Activated CD8-positive, alpha-beta memory T cell treated with anti-CD3 and anti-CD28 coated beads for 48 hours (primary cell): ENCODE measurements around the gene RELN.

ENCODE experiments used
- DNase-seq, 3 experiments: peaks; one replicate each; pipeline ENCODE4 v3.0.0-alpha.2; 2020; ENCODE audit warnings: low read depth in 2 of 3, low spot score in 2 of 3

The RELN gene

GRCh38 chr7:103577059-103577458 lies 412.4 kb downstream of the RELN start:
- no peak for DNase-seq

- no peak for DNase-seq
Measured at GRCh38 chr7:103576641-103577040, 412.8 kb downstream of the RELN start.

GRCh38 chr7:103574576-103574975 lies 414.9 kb downstream of the RELN start:
- DNase-seq: no peak

- no peak for DNase-seq
Measured at GRCh38 chr7:103573479-103574058, 415.9 kb downstream of the RELN start.

GRCh38 chr7:103571586-103571985 lies 417.9 kb downstream of the RELN start:
- DNase-seq: no peak

- no peak for DNase-seq
Measured at GRCh38 chr7:103569621-103570305, 419.7 kb downstream of the RELN start.

GRCh38 chr7:103564416-103564815 lies 425.0 kb downstream of the RELN start:
- DNase-seq: no peak

GRCh38 chr7:103560136-103560535 lies 429.3 kb downstream of the RELN start:
- DNase-seq: no peak

GRCh38 chr7:103551016-103551415 lies 438.4 kb downstream of the RELN start:
- no peak for DNase-seq

GRCh38 chr7:103549786-103550185 lies 439.7 kb downstream of the RELN start:
- no peak for DNase-seq

GRCh38 chr7:103547451-103548284 lies 441.8 kb downstream of the RELN start:
- DNase-seq: no peak

- no peak for DNase-seq
Measured at GRCh38 chr7:103542470-103542869, 447.0 kb downstream of the RELN start.

- DNase-seq: no peak
Measured at GRCh38 chr7:103541947-103542346, 447.5 kb downstream of the RELN start.

GRCh38 chr7:103541026-103541425 lies 448.4 kb downstream of the RELN start:
- DNase-seq: no peak

GRCh38 chr7:103540338-103540737 lies 449.1 kb downstream of the RELN start:
- DNase-seq: no peak

- DNase-seq: no peak
Measured at GRCh38 chr7:103539875-103540274, 449.6 kb downstream of the RELN start.

- no peak for DNase-seq
Measured at GRCh38 chr7:103538964-103539709, 450.3 kb downstream of the RELN start.

- no peak for DNase-seq
Measured at GRCh38 chr7:103533761-103534160, 455.7 kb downstream of the RELN start.

- no peak for DNase-seq
Measured at GRCh38 chr7:103532955-103533354, 456.5 kb downstream of the RELN start.

GRCh38 chr7:103528152-103528551 lies 461.3 kb downstream of the RELN start:
- DNase-seq: no peak

GRCh38 chr7:103525937-103526336 lies 463.5 kb downstream of the RELN start:
- DNase-seq: no peak
